Mesenchymal stem cell (in vitro differentiated cells and primary cell): Measurements from ENCODE around the gene AKT3.

Experiments
- DNase-seq: peaks from one replicate; pipeline ENCODE4 v3.0.0-alpha.2; 2013
- H2AFZ ChIP-seq: one replicate; pipeline ENCODE4 v1.6.1; 2013; ENCODE audit warnings: low read depth, mild to moderate bottlenecking, control low read depth, inconsistent platforms, low read length, moderate library complexity
- H2AK5ac ChIP-seq: 2 replicates; pipeline ENCODE4 v1.6.1; 2013; ENCODE audit warnings: low read length, moderate library complexity, mild to moderate bottlenecking, inconsistent platforms; ENCODE audit not compliant: severe bottlenecking
- H2BK120ac ChIP-seq: one replicate; pipeline ENCODE4 v1.6.1; 2013; ENCODE audit warnings: low read depth, mild to moderate bottlenecking, inconsistent platforms, low read length, moderate library complexity
- H2BK12ac ChIP-seq, 2 experiments: one replicate each; pipeline ENCODE4 v1.6.1; 2013; ENCODE audit warnings: inconsistent platforms in 2 of 2, low read length in 2 of 2, mild to moderate bottlenecking in 2 of 2, moderate library complexity in 2 of 2, control low read depth in 1 of 2
- H2BK15ac ChIP-seq: one replicate; pipeline ENCODE4 v1.6.1; 2013; ENCODE audit warnings: mild to moderate bottlenecking, low read depth, inconsistent platforms; ENCODE audit not compliant: poor library complexity, severe bottlenecking
- H2BK5ac ChIP-seq: 2 replicates; pipeline ENCODE4 v1.6.1; 2013; ENCODE audit warnings: low read depth, mild to moderate bottlenecking, low read length, control low read depth, inconsistent platforms; ENCODE audit not compliant: poor library complexity, severe bottlenecking
- H3K14ac ChIP-seq, 2 experiments: one replicate each; pipeline ENCODE4 v1.6.1; 2013; ENCODE audit warnings: inconsistent platforms in 2 of 2, low read length in 2 of 2, control low read depth in 1 of 2, mild to moderate bottlenecking in 1 of 2, moderate library complexity in 1 of 2
- H3K18ac ChIP-seq, 2 experiments: one replicate each; pipeline ENCODE4 v1.6.1; 2013; ENCODE audit warnings: inconsistent platforms in 2 of 2, low read length in 2 of 2, control low read depth in 1 of 2, low read depth in 1 of 2, mild to moderate bottlenecking in 1 of 2
- H3K23ac ChIP-seq, 2 experiments: one replicate each; pipeline ENCODE4 v1.6.1; 2013; ENCODE audit warnings: inconsistent platforms in 2 of 2, low read length in 2 of 2, mild to moderate bottlenecking in 2 of 2, moderate library complexity in 2 of 2, control low read depth in 1 of 2
- H3K27ac ChIP-seq: 2 replicates; pipeline ENCODE4 v1.5.1; 2013; ENCODE audit warnings: mild to moderate bottlenecking, moderate library complexity, low read length, control low read depth, inconsistent platforms; ENCODE audit not compliant: poor library complexity, severe bottlenecking
- H3K27me3 ChIP-seq, 2 experiments: 2 replicates each; pipeline versions ENCODE4 v1.6.1 to v1.7.0; 2013; ENCODE audit warnings: low read length in 2 of 2, mild to moderate bottlenecking in 2 of 2, moderate library complexity in 2 of 2, control low read depth in 1 of 2, inconsistent platforms in 1 of 2; ENCODE audit not compliant: control insufficient read depth in 1 of 2, insufficient read depth in 1 of 2
- H3K36me3 ChIP-seq, 2 experiments: 2 replicates each; pipeline versions ENCODE4 v1.6.1 to v1.7.0; 2013; ENCODE audit warnings: low read length in 2 of 2, control low read depth in 1 of 2, inconsistent platforms in 1 of 2, low read depth in 1 of 2, mild to moderate bottlenecking in 1 of 2; ENCODE audit not compliant: insufficient read depth in 2 of 2, control insufficient read depth in 1 of 2
- H3K4ac ChIP-seq, 2 experiments: one replicate each; pipeline ENCODE4 v1.6.1; 2013; ENCODE audit warnings: inconsistent platforms in 2 of 2, low read length in 2 of 2, mild to moderate bottlenecking in 2 of 2, moderate library complexity in 2 of 2, control low read depth in 1 of 2, low read depth in 1 of 2
- H3K4me1 ChIP-seq: 2 replicates; pipeline ENCODE4 v1.6.1; 2013; ENCODE audit warnings: low read depth, low read length, control low read depth; ENCODE audit not compliant: control insufficient read depth, insufficient read depth
- H3K4me2 ChIP-seq: 2 replicates; pipeline ENCODE4 v1.6.1; 2013; ENCODE audit warnings: low read length, mild to moderate bottlenecking, inconsistent platforms; ENCODE audit not compliant: poor library complexity, severe bottlenecking
- H3K4me3 ChIP-seq, 2 experiments: 2 replicates each; pipeline versions ENCODE4 v1.5.1 to v1.7.0; 2013; ENCODE audit warnings: low read length in 2 of 2, mild to moderate bottlenecking in 2 of 2, control low read depth in 1 of 2, low read depth in 1 of 2; ENCODE audit not compliant: insufficient read depth in 1 of 2
- H3K79me1 ChIP-seq: replicated peaks from 2 replicates; pipeline ENCODE4 v1.6.1; 2013; ENCODE audit warnings: mild to moderate bottlenecking, control low read depth, low read length, inconsistent platforms; ENCODE audit not compliant: poor library complexity, severe bottlenecking
- H3K9ac ChIP-seq: 2 replicates; pipeline ENCODE4 v1.7.0; 2013; ENCODE audit warnings: mild to moderate bottlenecking, low read length, moderate library complexity
- H3K9me3 ChIP-seq: 2 replicates; pipeline ENCODE4 v1.7.0; 2013; ENCODE audit warnings: mild to moderate bottlenecking, low read length; ENCODE audit not compliant: control insufficient read depth
- H4K8ac ChIP-seq: one replicate; pipeline ENCODE4 v1.6.1; 2013; ENCODE audit warnings: inconsistent platforms, mild to moderate bottlenecking, low read length, moderate library complexity
- H4K91ac ChIP-seq: one replicate; pipeline ENCODE4 v1.6.1; 2013; ENCODE audit warnings: mild to moderate bottlenecking, low read length, inconsistent platforms
- WGBS: methylation state at CpG from one replicate; pipeline ENCODE4 v1.1.7; 2013; ENCODE audit warnings: mixed read lengths; 5-methylcytosine and 5-hydroxymethylcytosine counted together

The AKT3 gene

GRCh38 chr1:243718022-243718421 lies 132.0 kb downstream of the AKT3 start:
- Histone ChIP-seq H2BK15ac (no peak overlapping the region), H3K23ac (no peak overlapping the region), H2AK5ac (peak overlapping the region; percentile 15), H3K18ac (no peak overlapping the region), H3K27me3 (no peaks in the 10 kb centered on the region), H2BK12ac (no peak overlapping the region), H3K4me2 (no peak overlapping the region), H3K27ac (peak overlapping the region; percentile 90), H3K9me3 (no peaks in the 10 kb centered on the region), H4K91ac (no peak overlapping the region), H2AFZ (no peak overlapping the region), H4K8ac (no peak overlapping the region), H3K36me3 (no peaks in the 10 kb centered on the region), H3K79me1 (peaks cover 11% of the 10 kb centered on the region), H2BK120ac (no peak overlapping the region), H3K9ac (no peak overlapping the region), H3K4ac (no peak overlapping the region), H3K14ac (no peak overlapping the region), H3K4me3 (no peak overlapping the region), H3K4me1 (peaks cover 4% of the 10 kb centered on the region), H2BK5ac (no peak overlapping the region)
- no CpG with 5 or more reads among the region's 2 CpGs for WGBS
- DNase-seq, result no peak

- peaks cover 4% of the 10 kb centered on the region for H3K4me1 ChIP-seq
- no peak overlapping the region for H2AK5ac ChIP-seq
- H2BK15ac ChIP-seq, result no peak overlapping the region
- H3K14ac ChIP-seq, result no peak overlapping the region
- no peak overlapping the region for H2BK12ac ChIP-seq
- H3K27ac ChIP-seq, result no peak overlapping the region
- no peak overlapping the region for H3K4me3 ChIP-seq
- no peaks in the 10 kb centered on the region for H3K27me3 ChIP-seq
- H3K9me3 ChIP-seq, result no peaks in the 10 kb centered on the region
- H3K79me1 ChIP-seq, result peaks cover 11% of the 10 kb centered on the region
- no peak overlapping the region for H3K18ac ChIP-seq
- H3K23ac ChIP-seq, result no peak overlapping the region
- H3K4me2 ChIP-seq, result no peak overlapping the region
- no peak overlapping the region for H2AFZ ChIP-seq
- no peak overlapping the region for H3K4ac ChIP-seq
- WGBS, result 100% methylated on average over 1 of the region's 1 CpG
- H4K91ac ChIP-seq, result no peak overlapping the region
- H3K9ac ChIP-seq, result no peak overlapping the region
- no peak overlapping the region for H4K8ac ChIP-seq
- DNase-seq, result no peak
- H3K36me3 ChIP-seq, result no peaks in the 10 kb centered on the region
- no peak overlapping the region for H2BK120ac ChIP-seq
- H2BK5ac ChIP-seq, result no peak overlapping the region
Measured at GRCh38 chr1:243716906-243717305, 133.1 kb downstream of the AKT3 start.

- Histone ChIP-seq H3K4ac (no peak overlapping the region), H2BK120ac (no peak overlapping the region), H3K27ac (no peak overlapping the region), H3K9ac (no peak overlapping the region), H2BK15ac (no peak overlapping the region), H3K27me3 (no peaks in the 10 kb centered on the region), H4K91ac (no peak overlapping the region), H3K9me3 (no peaks in the 10 kb centered on the region), H3K14ac (no peak overlapping the region), H3K4me1 (peaks cover 4% of the 10 kb centered on the region), H3K4me3 (no peak overlapping the region), H2AK5ac (no peak overlapping the region), H3K23ac (no peak overlapping the region), H3K79me1 (peaks cover 11% of the 10 kb centered on the region), H2BK5ac (no peak overlapping the region), H3K36me3 (no peaks in the 10 kb centered on the region), H3K18ac (no peak overlapping the region), H3K4me2 (no peak overlapping the region), H4K8ac (no peak overlapping the region), H2BK12ac (no peak overlapping the region), H2AFZ (no peak overlapping the region)
- no CpG with 5 or more reads among the region's 3 CpGs for WGBS
- peak; percentile 41 for DNase-seq
Measured at GRCh38 chr1:243715285-243715684, 134.8 kb downstream of the AKT3 start.

- peak; percentile 70 for DNase-seq
- WGBS, result 5% methylated on average over 9 of the region's 10 CpGs
- Histone ChIP-seq H2BK12ac (no peak overlapping the region), H2BK15ac (no peak overlapping the region), H3K27me3 (no peaks in the 10 kb centered on the region), H3K36me3 (no peaks in the 10 kb centered on the region), H2AFZ (no peak overlapping the region), H4K91ac (no peak overlapping the region), H3K23ac (no peak overlapping the region), H4K8ac (no peak overlapping the region), H3K9me3 (no peaks in the 10 kb centered on the region), H3K18ac (no peak overlapping the region), H3K4me1 (peaks cover 2% of the 10 kb centered on the region), H2AK5ac (no peak overlapping the region), H2BK120ac (no peak overlapping the region), H3K4me3 (peak overlapping the region in 1 of 2 experiments; percentile 12), H3K9ac (peak overlapping the region; percentile 50), H2BK5ac (no peak overlapping the region), H3K14ac (no peak overlapping the region), H3K4ac (no peak overlapping the region), H3K4me2 (peak overlapping the region; percentile 62), H3K27ac (no peak overlapping the region), H3K79me1 (peaks cover 7% of the 10 kb centered on the region)
Measured at GRCh38 chr1:243713470-243714186, 136.4 kb downstream of the AKT3 start.
